SK-N-MC (cell line): ENCODE measurements around the gene SEMA4B.

Source experiments
- DNase-seq: peaks from one replicate; pipeline ENCODE4 v3.0.0-alpha.2; 2011; ENCODE audit warnings: low read depth, low spot score
- H3K27ac ChIP-seq: fragments of 200-600 bp; sonication (generic); 2 replicates; pipeline ENCODE4 v1.5.1; 2016; ENCODE audit warnings: mixed run types
- H3K36me3 ChIP-seq: fragments of 200-600 bp; sonication (generic); 2 replicates; pipeline ENCODE4 v1.6.1; 2017; ENCODE audit warnings: antibody characterized with exemption, low read length, mixed read lengths; ENCODE audit not compliant: insufficient read depth
- H3K4me3 ChIP-seq: fragments of 200-600 bp; sonication (generic); 2 replicates; pipeline ENCODE4 v1.5.1; 2016
- H3K9ac ChIP-seq: fragments of 200-600 bp; sonication (generic); 2 replicates; pipeline ENCODE4 v1.8.0; 2017; ENCODE audit warnings: mixed run types, mixed read lengths; ENCODE audit not compliant: insufficient read length
- H3K9me3 ChIP-seq: fragments of 200-600 bp; sonication (generic); 2 replicates; pipeline ENCODE4 v1.6.1; 2017; ENCODE audit warnings: low read depth, mild to moderate bottlenecking, antibody characterized with exemption, low read length, moderate library complexity, mixed read lengths
- EZH2 ChIP-seq: fragments of 200-600 bp; sonication (generic); IDR thresholded peaks from one replicate; pipeline ENCODE4 v1.6.1; 2017; ENCODE audit warnings: antibody characterized with exemption
- FOXP2 ChIP-seq: optimal IDR thresholded peaks from 2 replicates; pipeline ENCODE3; 2011; ENCODE audit warnings: mild to moderate bottlenecking, moderate library complexity; ENCODE audit not compliant: insufficient read depth; ENCODE audit errors: extremely low read length, control extremely low read depth
- POLR2AphosphoS5 ChIP-seq: IDR thresholded peaks from 2 replicates; pipeline ENCODE4 v1.6.1; 2012; ENCODE audit warnings: mild to moderate bottlenecking, low read depth, low read length, borderline replicate concordance

The SEMA4B gene

DNA sequence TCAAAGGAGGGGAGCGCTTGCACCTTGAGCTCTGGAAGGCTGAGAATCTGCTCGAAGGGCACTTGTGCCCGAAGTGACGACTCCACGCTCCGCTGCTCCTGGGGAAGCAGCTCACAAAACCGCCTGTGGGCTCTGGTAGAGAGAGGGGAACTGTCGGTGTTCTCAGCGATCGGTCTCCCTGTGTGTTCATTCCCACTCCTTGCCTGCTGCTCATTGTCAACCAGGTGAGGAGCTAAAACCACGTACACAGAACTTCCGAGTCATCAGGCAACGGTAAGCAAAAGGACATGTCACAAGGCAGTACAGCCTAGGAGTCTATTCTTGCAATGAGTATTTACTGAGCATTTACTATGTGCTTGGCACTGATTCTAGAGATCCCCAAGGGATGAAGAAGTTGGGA, 31.1 kb downstream of the SEMA4B start:
- no peak overlapping the region for H3K9ac ChIP-seq
- no peaks in the 10 kb centered on the region for H3K36me3 ChIP-seq
- H3K9me3 ChIP-seq = no peaks in the 10 kb centered on the region
- H3K27ac ChIP-seq = no peak overlapping the region
- no peak for TF ChIP-seq FOXP2
- TF ChIP-seq POLR2AphosphoS5 = no peak
- no peak for TF ChIP-seq EZH2
- H3K4me3 ChIP-seq = no peak overlapping the region
- no peak for DNase-seq

DNA sequence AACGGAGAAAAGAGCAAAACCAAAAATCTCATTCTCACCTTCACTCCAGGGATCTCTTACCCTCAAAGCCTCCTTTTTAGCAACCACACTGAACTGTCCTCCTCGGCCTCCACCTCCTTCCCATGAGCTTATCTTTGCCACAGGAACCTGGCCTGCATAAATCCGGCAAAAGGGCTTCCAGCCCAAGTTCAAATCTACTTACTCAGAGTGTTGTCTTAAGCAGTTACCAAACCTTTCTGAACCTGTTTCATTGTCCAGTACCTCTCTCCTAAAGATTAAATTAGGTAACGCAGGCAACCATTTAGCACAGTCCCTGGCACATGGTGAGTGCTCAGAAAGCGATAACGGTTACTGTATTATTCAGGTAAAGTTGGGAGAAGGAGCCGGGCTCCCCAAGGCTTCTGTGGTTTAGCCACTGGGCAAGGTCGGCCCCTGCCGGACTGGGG, 31.8 kb downstream of the SEMA4B start:
- Histone ChIP-seq H3K9me3 (no peaks in the 10 kb centered on the region), H3K4me3 (peak overlapping the region; percentile 87), H3K36me3 (no peaks in the 10 kb centered on the region), H3K9ac (peak overlapping the region; percentile 70), H3K27ac (no peak overlapping the region)
- DNase-seq = no peak
- TF ChIP-seq POLR2AphosphoS5 (no peak), FOXP2 (no peak), EZH2 (no peak)

DNA sequence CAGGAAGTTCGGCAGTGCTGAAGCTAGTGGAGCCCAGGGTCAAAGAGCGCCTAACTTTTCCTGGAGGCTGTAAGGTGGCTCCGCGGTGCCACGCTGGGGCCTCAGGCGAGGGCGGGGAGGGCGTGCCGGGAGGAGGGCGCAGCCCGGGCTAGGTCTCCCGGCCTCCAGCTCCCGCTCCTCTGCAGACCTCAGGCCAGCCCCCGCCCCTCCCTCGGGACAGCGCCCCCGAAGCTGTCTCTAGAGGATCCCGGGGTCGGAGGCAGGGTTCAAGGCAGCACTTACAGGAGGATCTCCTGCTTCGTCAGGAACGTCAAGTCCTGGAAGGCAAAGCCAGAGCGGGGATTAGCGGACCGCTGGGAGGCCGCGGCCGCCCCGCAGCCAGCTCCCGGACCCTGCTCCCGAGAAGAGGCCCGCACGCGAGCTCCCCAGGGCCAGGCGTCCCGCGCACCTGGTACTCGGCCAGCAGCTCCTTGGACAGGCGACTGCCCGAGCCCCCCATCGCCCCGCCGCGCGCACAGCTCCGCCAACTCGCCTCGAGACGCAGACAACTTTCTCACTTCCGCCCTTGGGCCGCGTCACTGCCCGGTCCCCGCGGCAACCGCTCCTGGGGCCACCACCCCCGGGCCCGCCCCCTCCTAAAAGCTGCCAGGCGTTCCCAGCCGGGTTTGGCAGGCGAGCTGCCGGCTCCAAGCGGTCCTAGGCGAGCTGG, 32.4 kb downstream of the SEMA4B start, which contains the start of gene CIB1:
CIB1 (minus strand) TSS at position 555 of the 709 bp plus-strand sequence; CDS start at position 499, 56 bp downstream.
- Histone ChIP-seq H3K36me3 (peaks cover 4% of the 10 kb centered on the region), H3K9ac (peak within 1 kb of the TSS; percentile 70), H3K27ac (no peak within 1 kb of the TSS), H3K9me3 (no peaks in the 10 kb centered on the region), H3K4me3 (peak within 1 kb of the TSS; percentile 87)
- TF ChIP-seq EZH2 (no peak), POLR2AphosphoS5 (peak; percentile 50; the same call in 1 of the 2 replicates), FOXP2 (peak; percentile 61)
- peak; percentile 24 for DNase-seq

DNA sequence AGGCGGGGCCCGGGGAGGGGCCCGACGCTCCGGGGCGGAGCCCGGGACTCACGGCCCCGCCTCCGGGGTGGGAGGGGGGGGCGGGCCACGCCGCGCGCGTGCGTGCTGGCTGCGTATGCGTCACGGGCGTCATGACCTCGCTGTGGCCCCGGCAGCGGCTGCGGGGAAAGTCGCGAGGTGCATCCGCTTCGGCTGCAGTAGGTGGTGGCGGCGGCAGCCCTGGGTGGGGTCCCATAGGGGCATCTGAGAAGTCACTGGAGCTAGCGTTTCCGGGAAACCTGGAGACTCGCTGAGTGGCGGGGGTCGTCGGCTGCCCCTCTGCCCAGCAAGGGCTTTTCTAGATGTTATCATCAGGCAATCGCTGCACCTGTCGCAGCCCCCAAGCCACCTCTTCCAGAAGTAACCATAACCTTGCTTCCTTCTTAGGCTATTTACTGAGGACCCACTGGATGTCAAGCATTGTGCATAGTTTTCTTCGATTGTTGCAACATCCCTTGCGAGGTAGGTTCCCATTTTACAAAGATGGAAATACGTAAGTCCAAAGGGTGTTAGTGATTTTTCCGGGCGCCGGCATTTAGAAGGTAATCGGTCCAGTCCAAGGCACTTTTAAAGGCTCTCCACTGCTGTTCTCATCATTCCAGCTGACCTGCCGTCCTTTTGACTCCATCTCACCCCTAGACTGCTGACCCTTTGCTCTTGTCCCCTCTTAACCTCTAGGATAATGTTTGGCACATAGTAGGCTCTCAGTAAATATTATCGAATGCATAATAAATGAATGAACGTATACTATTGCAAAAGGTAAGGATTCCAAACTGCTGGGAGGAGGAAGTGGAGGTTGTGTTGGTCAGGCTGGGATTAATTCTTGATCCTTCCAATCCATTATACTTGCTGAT, 33.2 kb downstream of the SEMA4B start, which contains the start of gene GDPGP1:
GDPGP1 (plus strand) TSS at position 114 of the 893 bp plus-strand sequence. CDS start 6,700 bp downstream, outside the sequence.
- H3K36me3 ChIP-seq = peaks cover 8% of the 10 kb centered on the region
- no peak for DNase-seq
- no peaks in the 10 kb centered on the region for H3K9me3 ChIP-seq
- H3K27ac ChIP-seq = no peak within 1 kb of the TSS
- H3K9ac ChIP-seq = peak within 1 kb of the TSS; percentile 70
- TF ChIP-seq FOXP2 (no peak), POLR2AphosphoS5 (peak; percentile 83), EZH2 (no peak)
- H3K4me3 ChIP-seq = peak within 1 kb of the TSS; percentile 87

DNA sequence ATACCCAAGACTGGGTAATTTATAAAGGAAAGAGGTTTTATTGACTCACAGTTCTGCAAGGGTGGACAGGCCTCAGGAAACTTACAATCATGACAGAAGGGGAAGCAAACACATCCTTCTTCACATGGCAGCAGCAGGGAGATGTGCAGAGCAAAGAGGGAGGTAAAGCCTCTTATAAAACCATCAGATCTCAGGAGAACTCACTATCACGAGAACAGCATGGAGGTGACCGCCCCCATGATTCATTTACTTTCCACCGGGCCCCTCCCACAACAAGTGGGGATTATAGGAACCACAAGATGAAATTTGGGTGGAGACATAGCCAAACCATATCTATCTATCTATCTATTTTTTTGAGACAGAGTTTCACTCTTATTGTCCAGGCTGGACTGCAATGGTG, 38.2 kb downstream of the SEMA4B start:
- DNase-seq = no peak
- Histone ChIP-seq H3K9me3 (no peaks in the 10 kb centered on the region), H3K36me3 (peaks cover 8% of the 10 kb centered on the region), H3K9ac (no peak overlapping the region), H3K4me3 (no peak overlapping the region), H3K27ac (no peak overlapping the region)
- TF ChIP-seq EZH2 = no peak
- no peak for TF ChIP-seq FOXP2
- TF ChIP-seq POLR2AphosphoS5 = no peak

GRCh38 chr15:90240856-90241255, 39.7 kb downstream of the SEMA4B start:
- TF ChIP-seq EZH2 = no peak
- TF ChIP-seq POLR2AphosphoS5 = no peak
- no peak for TF ChIP-seq FOXP2
- Histone ChIP-seq H3K27ac (no peak overlapping the region), H3K4me3 (no peak overlapping the region), H3K9ac (no peak overlapping the region), H3K9me3 (no peaks in the 10 kb centered on the region), H3K36me3 (peaks cover 8% of the 10 kb centered on the region)
- no peak for DNase-seq

DNA sequence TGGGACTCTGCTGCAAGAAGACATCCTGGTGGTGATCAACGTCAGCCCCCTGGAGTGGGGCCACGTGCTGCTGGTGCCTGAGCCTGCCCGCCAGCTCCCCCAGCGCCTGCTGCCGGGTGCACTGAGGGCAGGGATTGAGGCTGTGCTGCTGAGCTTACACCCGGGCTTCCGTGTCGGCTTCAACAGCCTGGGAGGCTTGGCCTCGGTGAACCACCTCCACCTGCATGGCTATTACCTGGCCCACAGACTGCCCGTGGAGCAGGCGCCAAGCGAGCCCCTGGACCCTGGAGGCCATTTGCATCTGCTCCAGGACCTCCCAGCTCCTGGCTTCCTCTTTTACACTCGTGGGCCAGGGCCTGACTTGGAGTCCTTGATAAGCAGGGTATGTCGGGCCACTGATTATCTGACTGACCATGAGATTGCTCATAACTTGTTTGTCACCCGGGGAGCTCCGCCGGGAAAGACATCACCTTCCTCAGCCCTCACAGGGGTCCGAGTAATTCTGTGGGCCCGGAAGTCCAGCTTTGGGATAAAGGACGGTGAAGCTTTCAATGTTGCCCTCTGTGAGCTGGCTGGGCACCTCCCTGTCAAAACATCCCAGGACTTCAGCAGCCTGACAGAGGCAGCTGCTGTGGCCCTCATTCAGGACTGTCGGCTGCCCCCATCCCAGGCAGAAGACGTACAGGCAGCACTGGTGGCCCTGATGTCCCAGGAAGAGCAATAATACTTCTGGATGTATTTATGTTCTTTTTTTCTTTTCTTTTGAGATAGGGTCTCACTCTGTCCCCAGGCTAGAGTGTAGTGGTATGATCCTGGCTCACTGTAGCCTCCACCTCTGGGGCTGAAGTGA, 40.4 kb downstream of the SEMA4B start:
- Histone ChIP-seq H3K36me3 (peaks cover 8% of the 10 kb centered on the region), H3K27ac (no peak overlapping the region), H3K9ac (no peak overlapping the region), H3K4me3 (no peak overlapping the region), H3K9me3 (no peaks in the 10 kb centered on the region)
- TF ChIP-seq EZH2 = no peak
- TF ChIP-seq FOXP2 = no peak
- no peak for TF ChIP-seq POLR2AphosphoS5
- no peak for DNase-seq

DNA sequence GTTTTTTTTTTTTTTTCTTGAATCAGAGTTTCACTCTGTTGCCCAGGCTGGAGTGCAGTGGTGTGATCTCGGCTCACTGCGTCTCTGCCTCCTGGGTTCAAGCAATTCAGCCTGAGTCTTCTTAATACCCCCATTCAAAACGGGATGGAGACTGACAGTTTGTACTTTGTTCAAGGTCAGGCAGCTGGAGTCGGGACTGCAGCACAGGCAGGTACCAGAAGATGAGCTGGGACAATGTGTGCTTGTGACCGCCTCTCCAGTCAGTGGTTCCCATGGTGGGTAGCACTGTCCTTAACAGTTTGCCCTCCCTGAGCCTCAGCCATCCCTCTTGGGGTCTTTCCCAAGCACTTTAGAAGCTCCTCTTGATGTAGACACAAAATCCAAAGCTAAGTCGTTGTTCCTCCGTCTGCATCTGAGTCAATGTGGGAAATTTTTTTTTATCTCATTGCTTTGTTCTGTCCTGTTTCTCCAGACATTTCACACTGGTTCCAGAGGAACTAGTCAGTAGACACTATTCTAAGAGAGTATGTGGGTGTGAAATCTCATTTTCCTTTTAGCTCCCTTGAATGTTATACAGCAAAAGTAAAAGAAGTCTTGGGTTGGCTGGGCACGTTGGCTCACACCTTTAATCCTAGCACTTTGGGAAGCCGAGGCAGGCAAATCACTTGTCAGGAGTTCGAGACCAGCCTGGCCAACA, 43.0 kb downstream of the SEMA4B start:
- DNase-seq = no peak
- H3K36me3 ChIP-seq = no peaks in the 10 kb centered on the region
- TF ChIP-seq FOXP2 = no peak
- H3K27ac ChIP-seq = no peak overlapping the region
- no peak overlapping the region for H3K4me3 ChIP-seq
- H3K9ac ChIP-seq = no peak overlapping the region
- no peaks in the 10 kb centered on the region for H3K9me3 ChIP-seq
